Right atrium auricular region (tissue), 2 donors: ENCODE data around the gene MAPT. TPM values are rescaled to one million over a fixed set of nuclear protein-coding genes. Genes with fewer than 3 reads are reported as not detected.

ENCODE experiments used
- DNase-seq: peaks from one replicate; pipeline ENCODE4 v3.0.0-alpha.2; 2019; ENCODE audit warnings: low spot score
- H3K27ac ChIP-seq, 2 donors: fragments of 200-600 bp; sonication (generic); 1 replicate in 1 of 2; 2 replicates in 1 of 2; pipeline ENCODE4 v1.5.1; 2016 to 2019
- H3K27me3 ChIP-seq, 2 donors: fragments of 200-600 bp; sonication (generic); one replicate each; pipeline versions ENCODE4 v1.5.1 to v1.6.0; 2017 to 2019
- H3K36me3 ChIP-seq: fragments of 200-600 bp; sonication (generic); one replicate; pipeline ENCODE4 v1.5.1; 2016
- H3K4me1 ChIP-seq, 2 donors: fragments of 200-600 bp; sonication (generic); one replicate each; pipeline versions ENCODE4 v1.5.1 to v1.6.0; 2017 to 2019
- H3K4me3 ChIP-seq, 2 donors: fragments of 200-600 bp; sonication (generic); 1 replicate in 1 of 2; 2 replicates in 1 of 2; pipeline ENCODE4 v1.5.1; 2017 to 2019; ENCODE audit warnings: mild to moderate bottlenecking in 1 of 2, moderate library complexity in 1 of 2
- H3K9me3 ChIP-seq, 2 donors: fragments of 200-600 bp; sonication (generic); one replicate each; pipeline ENCODE4 v1.5.1; 2019
- CTCF ChIP-seq, 2 donors: fragments of 200-600 bp; sonication (generic); IDR thresholded peaks; one replicate each; pipeline ENCODE4 v1.5.1; 2019; ENCODE audit warnings: antibody characterized with exemption in 2 of 2
- total RNA-seq, 2 donors: library from RNA; depleted of rRNA; stranded (reverse); fragments of >200 nt; gene quantifications; one replicate each; pipeline ENCODE4 v1.1.0, GENCODE V29; 2016

The MAPT gene
- total RNA-seq, 2 donors from 2014 or later: 7.8 to 23.0 TPM

- Histone ChIP-seq H3K27me3 (no peaks in the 10 kb centered on the region), H3K4me3 (no peak overlapping the region), H3K9me3 (no peaks in the 10 kb centered on the region), H3K36me3 (peaks cover 33% of the 10 kb centered on the region), H3K27ac (no peak overlapping the region), H3K4me1 (peaks cover 0 to 48% of the 10 kb centered on the region in 2 donors)
- DNase-seq: no peak
- no peak for TF ChIP-seq CTCF (IDR thresholded peaks at IDR 0.05)
Measured at GRCh38 chr17:46042925-46043324, 148.6 kb downstream of the MAPT start.

GRCh38 chr17:46043606-46044005, 149.3 kb downstream of the MAPT start:
- no peaks in the 10 kb centered on the region for H3K27me3 ChIP-seq
- peaks cover 32% of the 10 kb centered on the region for H3K36me3 ChIP-seq
- H3K9me3 ChIP-seq: no peaks in the 10 kb centered on the region
- no peak overlapping the region for H3K4me3 ChIP-seq
- TF ChIP-seq CTCF (IDR thresholded peaks at IDR 0.05): no peak
- no peak for DNase-seq
- peak overlapping the region in 1 of 2 donors; percentile 40 for H3K27ac ChIP-seq
- peaks cover 0 to 42% of the 10 kb centered on the region in 2 donors for H3K4me1 ChIP-seq

GRCh38 chr17:46044286-46044928, 150.1 kb downstream of the MAPT start:
- Histone ChIP-seq H3K27ac (peak overlapping the region; percentile 10 to 40), H3K27me3 (no peaks in the 10 kb centered on the region), H3K9me3 (no peaks in the 10 kb centered on the region), H3K36me3 (peaks cover 32% of the 10 kb centered on the region), H3K4me1 (peaks cover 0 to 34% of the 10 kb centered on the region in 2 donors), H3K4me3 (no peak overlapping the region)
- peak; percentile 87 for DNase-seq
- TF ChIP-seq CTCF (IDR thresholded peaks at IDR 0.05): peak; percentile 67 to 89

- H3K4me1 ChIP-seq: peaks cover 0 to 28% of the 10 kb centered on the region in 2 donors
- peaks cover 32% of the 10 kb centered on the region for H3K36me3 ChIP-seq
- no peak for DNase-seq
- no peaks in the 10 kb centered on the region for H3K27me3 ChIP-seq
- no peak overlapping the region for H3K27ac ChIP-seq
- H3K4me3 ChIP-seq: no peak overlapping the region
- no peaks in the 10 kb centered on the region for H3K9me3 ChIP-seq
- no peak for TF ChIP-seq CTCF (IDR thresholded peaks at IDR 0.05)
Measured at GRCh38 chr17:46044989-46045388, 150.6 kb downstream of the MAPT start.

- TF ChIP-seq CTCF (IDR thresholded peaks at IDR 0.05): no peak
- no peak overlapping the region for H3K4me3 ChIP-seq
- peaks cover 0 to 25% of the 10 kb centered on the region in 2 donors for H3K4me1 ChIP-seq
- peaks cover 38% of the 10 kb centered on the region for H3K36me3 ChIP-seq
- DNase-seq: no peak
- peak overlapping the region in 1 of 2 donors; percentile 3 for H3K27ac ChIP-seq
- H3K9me3 ChIP-seq: no peaks in the 10 kb centered on the region
- no peaks in the 10 kb centered on the region for H3K27me3 ChIP-seq
Measured at GRCh38 chr17:46045639-46046038, 151.3 kb downstream of the MAPT start.

GRCh38 chr17:46046957-46047356, 152.6 kb downstream of the MAPT start:
- Histone ChIP-seq H3K36me3 (peaks cover 45% of the 10 kb centered on the region), H3K4me3 (no peak overlapping the region)
- TF ChIP-seq CTCF (IDR thresholded peaks at IDR 0.05): no peak

More at GRCh38 chr17:46046957-46047356, 152.6 kb downstream of the MAPT start:
- DNase-seq: no peak
- no peak overlapping the region for H3K27ac ChIP-seq
- peaks cover 0 to 25% of the 10 kb centered on the region in 2 donors for H3K4me1 ChIP-seq
- H3K27me3 ChIP-seq: no peaks in the 10 kb centered on the region
- H3K9me3 ChIP-seq: no peaks in the 10 kb centered on the region
